D341Med (cell line): ENCODE data around the gene A2M.

ENCODE experiments used
- DNase-seq: peaks from one replicate; pipeline ENCODE4 v3.0.0; 2012; ENCODE audit warnings: low spot score

A2M gene

GRCh38 chr12:9120487-9121184, 4.9 kb upstream of the A2M start:
- DNase-seq: no peak

DNA sequence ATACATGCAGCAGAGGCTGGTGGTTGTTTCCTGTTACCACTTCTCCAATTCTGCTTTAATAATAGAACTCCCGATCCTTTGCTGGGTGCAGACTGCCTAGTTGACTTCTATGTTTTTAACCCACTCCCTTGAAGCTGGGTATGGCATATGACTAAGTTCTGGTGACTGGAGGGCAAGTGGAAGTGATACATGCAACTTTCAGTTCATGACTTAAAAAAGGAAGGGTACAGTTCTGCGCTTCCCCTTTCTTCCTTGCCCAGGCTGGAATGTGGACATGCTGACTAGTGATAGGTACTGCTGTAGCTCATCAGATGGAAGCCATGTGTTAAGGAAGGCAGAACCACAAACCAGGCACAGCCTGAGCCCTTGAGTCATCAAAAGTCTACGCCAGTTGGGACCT, 2.4 kb upstream of the A2M start:
- no peak for DNase-seq

GRCh38 chr12:9114946-9115345, 773 bp downstream of the A2M start:
- DNase-seq: no peak

- DNase-seq: no peak
Measured at GRCh38 chr12:9113987-9114309, 1.8 kb downstream of the A2M start.

GRCh38 chr12:9113296-9113986, 2.3 kb downstream of the A2M start:
- DNase-seq: no peak

GRCh38 chr12:9112076-9112853, 3.5 kb downstream of the A2M start:
- DNase-seq: no peak

DNA sequence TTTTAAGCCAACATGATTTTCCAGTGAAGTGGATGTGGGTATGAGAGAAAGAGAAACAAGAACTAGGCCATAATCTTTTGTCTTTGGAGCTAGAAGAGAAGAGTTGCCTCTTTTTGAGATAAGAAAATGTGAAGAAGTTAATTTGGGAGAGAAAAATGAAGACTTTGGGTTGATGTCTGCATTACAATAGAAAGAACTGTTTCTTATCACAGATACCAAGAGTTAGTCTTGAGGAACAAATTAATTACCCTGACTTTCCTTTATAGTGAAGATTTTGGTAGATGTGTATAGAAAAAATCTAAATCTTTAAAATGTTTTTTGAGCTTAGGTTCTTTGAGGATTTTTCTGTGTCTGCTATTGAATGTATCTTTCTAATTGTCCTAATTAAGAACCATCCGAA, 4.2 kb downstream of the A2M start:
- DNase-seq: no peak

DNA sequence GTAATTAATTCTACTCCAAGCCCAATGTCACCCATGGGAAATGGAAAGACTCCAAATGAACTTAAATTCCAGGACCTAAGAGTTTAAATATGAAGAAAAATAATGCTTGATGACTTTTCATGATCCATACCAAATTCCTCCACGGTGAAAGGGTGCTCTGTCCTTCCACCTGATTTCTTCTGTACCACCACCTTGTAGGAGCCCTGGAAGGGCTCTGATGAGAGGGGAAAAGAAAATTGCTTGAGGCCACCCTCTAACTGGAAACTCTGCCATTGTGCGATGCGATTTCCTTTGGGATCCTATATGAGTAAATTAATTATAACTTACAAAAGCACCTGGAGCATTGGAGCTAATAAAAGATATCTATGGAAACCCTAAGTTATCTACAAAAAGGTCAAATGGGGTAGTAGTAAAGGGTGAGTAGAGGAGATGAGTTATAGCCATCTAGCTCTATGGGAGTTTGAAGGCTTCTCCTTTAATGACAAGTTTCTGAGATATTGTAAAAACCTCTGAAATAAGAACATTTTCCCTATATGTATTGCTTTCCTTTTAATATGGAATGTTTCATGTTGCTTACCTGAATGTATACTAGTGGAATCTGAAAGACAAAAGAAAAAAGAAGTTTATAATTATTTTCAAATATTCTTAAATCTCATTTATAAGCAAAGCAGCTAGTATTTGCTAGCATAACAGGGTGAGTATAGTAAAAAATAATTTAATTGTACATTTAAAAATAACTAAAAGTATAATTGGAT, 5.8 kb downstream of the A2M start:
- DNase-seq: no peak

DNA sequence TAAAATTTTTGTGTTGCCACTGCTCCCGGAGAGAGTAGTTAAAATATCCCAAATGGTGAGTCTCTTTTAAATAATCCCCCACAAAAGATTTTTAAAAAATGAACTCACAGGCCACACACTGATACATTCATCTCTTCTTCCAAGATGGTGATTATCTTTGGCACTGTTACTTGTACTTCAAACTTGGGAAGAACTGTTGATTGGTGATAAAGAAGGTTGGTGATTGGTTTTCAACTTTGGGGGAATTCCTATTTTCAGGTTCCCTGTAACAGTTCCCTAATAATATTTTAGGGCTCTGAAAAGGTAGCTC, 6.6 kb downstream of the A2M start:
- no peak for DNase-seq

- DNase-seq: no peak
Measured at GRCh38 chr12:9108504-9109212, 7.1 kb downstream of the A2M start.

- no peak for DNase-seq
Measured at GRCh38 chr12:9107542-9107873, 8.2 kb downstream of the A2M start.

GRCh38 chr12:9106610-9107541, 8.8 kb downstream of the A2M start:
- DNase-seq: no peak

GRCh38 chr12:9106067-9106466, 9.7 kb downstream of the A2M start:
- no peak for DNase-seq

- no peak for DNase-seq
Measured at GRCh38 chr12:9104767-9105423, 10.8 kb downstream of the A2M start.

- DNase-seq: no peak
Measured at GRCh38 chr12:9104087-9104486, 11.6 kb downstream of the A2M start.

DNA sequence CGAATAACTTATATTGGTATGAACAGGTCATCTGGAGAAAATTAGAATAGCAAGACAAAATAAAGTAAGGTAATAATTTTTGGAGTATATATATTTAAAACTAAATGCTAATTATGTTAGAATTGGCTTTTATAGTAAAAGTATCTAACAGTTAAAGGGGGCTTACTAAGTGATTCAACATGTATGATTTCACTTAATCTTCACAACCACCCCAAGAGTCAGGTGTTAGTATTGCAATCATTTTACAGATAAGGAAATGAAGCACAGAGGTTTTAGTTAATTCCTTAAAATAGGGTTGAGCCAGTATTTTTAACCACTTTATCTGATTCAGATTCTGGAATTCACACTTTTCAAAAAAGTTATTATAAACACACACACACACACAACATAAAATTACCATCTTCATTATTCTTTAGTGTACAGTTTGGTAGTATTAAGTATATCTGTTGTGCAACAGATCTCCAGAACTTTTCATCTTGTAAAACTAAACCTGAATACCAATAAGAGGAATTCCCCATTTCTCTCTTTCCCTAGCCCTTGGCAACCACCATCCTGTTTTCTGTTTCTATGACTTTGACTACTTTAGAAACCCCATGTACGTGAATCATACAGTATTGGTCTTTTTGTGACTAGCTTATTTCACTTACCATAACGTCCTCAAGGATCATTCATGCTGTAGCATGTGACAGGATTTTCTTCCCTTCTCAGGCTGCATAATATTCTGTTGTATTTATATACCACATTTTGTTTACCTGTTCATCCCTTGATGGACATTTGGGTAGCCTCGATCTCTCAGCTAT, 12.5 kb downstream of the A2M start:
- no peak for DNase-seq

GRCh38 chr12:9101018-9101687, 14.6 kb downstream of the A2M start:
- no peak for DNase-seq

DNA sequence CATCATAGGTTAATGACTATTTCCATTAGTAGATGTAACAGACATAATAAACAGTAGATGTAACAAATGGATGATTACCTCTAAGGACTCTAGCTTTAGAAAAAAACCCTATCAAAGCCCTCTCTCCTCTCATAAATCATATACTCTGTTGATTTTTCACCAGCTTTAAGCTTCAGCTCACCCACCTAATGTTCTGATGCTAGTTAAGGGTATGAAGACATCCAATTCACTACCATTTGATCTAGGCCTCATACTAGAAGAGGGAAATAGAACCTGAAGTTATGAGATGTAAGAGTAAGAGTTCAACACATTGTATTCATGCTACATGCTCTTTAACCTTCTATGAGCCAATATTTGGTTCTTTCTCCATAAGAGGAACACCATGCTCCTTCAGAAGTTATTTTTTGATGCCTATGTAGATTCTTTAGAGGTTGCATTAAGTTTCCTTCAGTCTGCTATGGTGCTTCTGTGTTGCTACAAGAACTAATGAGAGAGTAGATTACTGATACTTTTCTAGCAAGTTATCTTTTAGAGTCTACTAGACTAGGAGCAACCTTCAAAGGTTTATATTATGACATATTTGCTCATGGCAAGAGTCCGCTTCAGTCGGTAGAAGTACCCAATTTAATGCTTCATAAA, 16.0 kb downstream of the A2M start:
- no peak for DNase-seq
